ENCODE results near the gene KSR2. TPM values are rescaled to one million over a fixed set of nuclear protein-coding genes. Genes with fewer than 3 reads are reported as not detected.

The KSR2 gene
- total RNA-seq, 1 experiment from 2014 or later, result not detected

- H3K27me3 ChIP-seq (replicated peaks; ENCODE audit: insufficient read depth, low read depth, low read length, poor library complexity), result no peaks in the 10 kb centered on the region
- H3K9me3 ChIP-seq (ENCODE audit: low read depth, low read length, poor library complexity, severe bottlenecking), result no peaks in the 10 kb centered on the region
- CTCF ChIA-PET, result no interaction called here
- no peak overlapping the region for H3K4me3 ChIP-seq (ENCODE audit: low read depth, low read length, poor library complexity, severe bottlenecking)
- H3K4me1 ChIP-seq (ENCODE audit: insufficient read depth, low read length, poor library complexity, severe bottlenecking), result no peaks in the 10 kb centered on the region
- intact Hi-C loops (cut with micrococcal nuclease; ENCODE audit: unreplicated experiment), result no loop called here
- TF ChIP-seq CTCF (conservative IDR thresholded peaks at IDR 0.05; ENCODE audit: low read depth, low read length), result no peak
- no peak for DNase-seq (ENCODE audit: low spot score)
- BruUV-seq (replicated peaks), result no TSS peak
- H3K36me3 ChIP-seq (ENCODE audit: insufficient read depth, low read length, poor library complexity, severe bottlenecking), result no peaks in the 10 kb centered on the region
- H3K27ac ChIP-seq (ENCODE audit: low read depth, low read length, poor library complexity, severe bottlenecking), result no peak overlapping the region
- POLR2A ChIA-PET (ENCODE audit: low non-redundant PET), result no interaction called here
These were observed 206.6 kb downstream of the KSR2 start for GRCh38 chr12:117762143-117762542.

- intact Hi-C loops (cut with micrococcal nuclease; ENCODE audit: unreplicated experiment), result no loop called here
- no peak overlapping the region for H3K4me3 ChIP-seq (ENCODE audit: low read depth, low read length, poor library complexity, severe bottlenecking)
- H3K27ac ChIP-seq (ENCODE audit: low read depth, low read length, poor library complexity, severe bottlenecking), result no peak overlapping the region
- no peaks in the 10 kb centered on the region for H3K9me3 ChIP-seq (ENCODE audit: low read depth, low read length, poor library complexity, severe bottlenecking)
- TF ChIP-seq EZH2 (IDR thresholded peaks at IDR 0.05; ENCODE audit: borderline replicate concordance, low read depth, low read length, poor library complexity, severe bottlenecking), result no peak
- no peak for TF ChIP-seq CTCF (conservative IDR thresholded peaks at IDR 0.05; ENCODE audit: low read depth, low read length)
- BruUV-seq (replicated peaks), result no TSS peak
- DNase-seq (ENCODE audit: low spot score), result no peak
- CTCF ChIA-PET, result no interaction called here
- no peaks in the 10 kb centered on the region for H3K36me3 ChIP-seq (ENCODE audit: insufficient read depth, low read length, poor library complexity, severe bottlenecking)
- H3K4me1 ChIP-seq (ENCODE audit: insufficient read depth, low read length, poor library complexity, severe bottlenecking), result no peaks in the 10 kb centered on the region
- POLR2A ChIA-PET (ENCODE audit: low non-redundant PET), result no interaction called here
- no peaks in the 10 kb centered on the region for H3K27me3 ChIP-seq (replicated peaks; ENCODE audit: insufficient read depth, low read depth, low read length, poor library complexity)
These were observed 207.2 kb downstream of the KSR2 start for GRCh38 chr12:117761528-117762100.

- no peaks in the 10 kb centered on the region for H3K36me3 ChIP-seq (ENCODE audit: insufficient read depth, low read length, poor library complexity, severe bottlenecking)
- no peak overlapping the region for H3K27ac ChIP-seq (ENCODE audit: low read depth, low read length, poor library complexity, severe bottlenecking)
- ChIA-PET CTCF (no interaction called here), POLR2A (ENCODE audit: low non-redundant PET) (no interaction called here)
- BruUV-seq (replicated peaks), result no TSS peak
- H3K9me3 ChIP-seq (ENCODE audit: low read depth, low read length, poor library complexity, severe bottlenecking), result no peaks in the 10 kb centered on the region
- no peak overlapping the region for H3K4me3 ChIP-seq (ENCODE audit: low read depth, low read length, poor library complexity, severe bottlenecking)
- no peaks in the 10 kb centered on the region for H3K27me3 ChIP-seq (replicated peaks; ENCODE audit: insufficient read depth, low read depth, low read length, poor library complexity)
- H3K4me1 ChIP-seq (ENCODE audit: insufficient read depth, low read length, poor library complexity, severe bottlenecking), result no peaks in the 10 kb centered on the region
- intact Hi-C loops (cut with micrococcal nuclease; ENCODE audit: unreplicated experiment), result no loop called here
- DNase-seq (ENCODE audit: low spot score), result no peak
- no peak for TF ChIP-seq EZH2 (IDR thresholded peaks at IDR 0.05; ENCODE audit: borderline replicate concordance, low read depth, low read length, poor library complexity, severe bottlenecking)
- TF ChIP-seq CTCF (conservative IDR thresholded peaks at IDR 0.05; ENCODE audit: low read depth, low read length), result no peak
These were observed 207.8 kb downstream of the KSR2 start for GRCh38 chr12:117760990-117761389.

Measured in A673 (cell line).